ENCODE measurements around the gene PDP2. TPM values are rescaled to one million over a fixed set of nuclear protein-coding genes. Genes with fewer than 3 reads are reported as not detected.
A peak's percentile ranks its signal among the peaks of the same experiment; 100 is the strongest.

The PDP2 gene
- total RNA-seq, 1 donor from 2014 or later, result 2.2 TPM

DNA sequence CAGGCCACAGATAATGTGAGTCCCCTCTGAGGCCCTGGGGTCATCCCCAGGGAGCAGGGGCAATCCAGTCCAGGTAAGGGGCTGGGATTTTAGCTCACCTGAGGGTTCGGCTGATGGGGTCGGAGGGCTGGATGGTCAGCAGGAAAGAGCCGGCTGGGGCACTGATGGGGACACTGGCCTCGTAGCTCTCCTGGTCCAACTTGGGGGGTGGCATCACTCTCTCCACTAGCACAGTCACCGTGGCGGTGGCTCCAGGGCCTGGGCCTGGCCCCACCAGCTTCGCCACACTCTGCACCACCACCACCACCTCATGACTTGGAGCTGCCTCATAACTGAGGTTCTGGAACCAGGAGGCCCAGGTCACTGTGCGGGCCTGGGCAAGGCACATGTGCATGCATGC lies 31.5 kb downstream of the PDP2 start:
- ATAC-seq, result no peak
- intact Hi-C loops (cut with micrococcal nuclease), result no loop called here
- DNase-seq, result no peak

DNA sequence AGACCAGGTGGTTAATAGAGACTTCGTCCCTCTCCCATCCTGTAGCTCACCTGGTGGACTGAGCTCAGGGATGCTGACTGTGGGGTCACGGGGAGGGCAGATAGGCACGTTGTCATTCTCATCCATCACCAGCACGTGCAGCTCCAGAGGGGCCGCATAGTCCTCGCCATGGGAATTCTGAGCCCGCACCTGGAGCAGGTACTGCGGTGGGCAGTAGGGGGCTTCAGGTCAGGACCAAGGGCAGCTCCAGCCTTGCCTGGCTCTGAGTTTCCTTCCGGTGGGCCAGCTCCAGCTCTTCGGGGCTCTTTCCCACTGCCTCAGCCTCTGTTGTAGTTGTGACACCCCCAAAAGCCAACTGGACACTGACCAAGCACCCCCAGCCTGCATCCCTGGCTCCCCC lies 32.8 kb downstream of the PDP2 start:
- DNase-seq (peak; percentile 24), ATAC-seq (no peak)
- intact Hi-C loops (cut with micrococcal nuclease), result no loop called here

DNA sequence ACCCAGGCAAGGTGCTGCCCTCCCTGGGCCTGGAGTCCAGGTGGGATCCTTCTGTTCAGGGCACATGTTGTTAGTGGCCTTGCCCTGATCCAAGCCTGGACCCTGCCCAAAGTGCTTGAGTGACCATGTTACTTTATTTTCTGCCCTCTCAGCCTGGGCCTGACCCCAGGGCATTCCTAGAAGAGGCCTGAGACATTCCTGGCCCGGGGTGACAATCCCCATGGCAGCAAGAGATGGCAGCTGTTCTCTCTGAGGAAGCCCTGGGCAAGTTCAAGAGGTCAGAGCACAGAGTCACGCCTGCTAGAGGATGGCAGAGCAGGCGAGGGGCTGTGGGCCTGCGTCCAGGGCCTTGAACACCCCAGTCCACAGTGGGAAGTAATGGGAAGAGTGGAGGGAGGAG lies 33.4 kb downstream of the PDP2 start:
- ATAC-seq, result no peak
- intact Hi-C loops (cut with micrococcal nuclease), result no loop called here
- DNase-seq, result peak; percentile 11

DNA sequence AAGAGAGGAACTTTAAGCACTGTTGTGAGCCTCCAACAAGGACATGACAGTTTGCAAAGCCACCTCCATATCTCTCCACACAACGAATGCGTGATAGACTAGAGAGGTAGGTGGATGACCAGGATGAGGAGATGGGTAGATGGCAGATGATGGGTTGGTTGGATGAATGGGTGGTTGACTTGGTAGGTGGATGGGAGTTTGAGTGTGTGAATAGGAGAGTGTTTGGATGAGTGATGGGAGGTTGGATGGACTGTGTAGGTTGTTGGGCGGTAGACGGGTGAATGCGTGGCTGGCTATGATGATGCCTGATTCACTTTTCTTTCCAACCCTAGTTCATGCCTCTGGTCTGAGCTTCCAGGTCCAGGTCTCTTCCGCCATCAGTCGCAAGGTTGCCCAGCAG lies 34.2 kb downstream of the PDP2 start:
- intact Hi-C loops (cut with micrococcal nuclease), result no loop called here
- peak; percentile 3 for DNase-seq

DNA sequence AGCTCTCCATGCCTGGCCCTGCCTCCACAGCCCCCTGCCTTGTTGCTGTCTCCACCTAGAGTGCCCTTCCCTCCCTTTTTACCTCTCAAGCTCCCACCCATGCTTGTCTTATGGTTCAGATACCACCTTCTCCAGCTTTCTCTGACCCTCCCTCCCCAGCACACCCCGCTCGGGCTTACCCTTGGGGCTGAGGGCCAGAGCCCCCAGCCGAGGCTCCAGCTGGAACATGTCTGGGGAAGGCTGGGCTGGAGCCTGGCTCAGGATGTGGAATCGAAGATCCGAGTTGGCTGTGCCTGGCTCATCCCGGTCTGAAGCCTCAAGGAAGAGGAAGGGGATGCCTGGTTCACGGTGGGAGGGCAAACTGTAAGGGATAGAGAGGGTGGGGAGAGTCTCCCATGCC lies 34.7 kb downstream of the PDP2 start:
- intact Hi-C loops (cut with micrococcal nuclease), result no loop called here
- DNase-seq (peak; percentile 15), ATAC-seq (no peak)

More for the DNA sequence above, 34.2 kb downstream of the PDP2 start:
- ATAC-seq, result no peak

DNA sequence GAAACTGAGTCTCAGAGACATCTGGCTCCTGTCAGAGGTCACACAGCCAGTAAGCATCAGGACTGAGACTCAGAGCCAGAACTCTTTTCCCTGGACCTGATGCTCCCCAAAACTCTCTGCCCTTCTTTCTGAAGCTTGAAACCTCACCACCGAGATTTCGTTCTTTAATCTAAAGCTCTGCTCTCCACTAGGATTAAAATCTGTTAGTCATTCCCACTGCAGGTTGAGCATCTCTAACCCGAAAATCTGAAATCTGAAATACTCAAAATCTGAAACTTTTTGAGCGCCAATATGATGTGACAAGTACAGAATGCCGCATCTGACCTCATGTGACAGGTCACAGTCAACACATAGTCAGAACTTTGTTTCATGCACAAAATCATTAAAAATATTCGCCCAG lies 36.2 kb downstream of the PDP2 start:
- ATAC-seq (no peak), DNase-seq (no peak)
- intact Hi-C loops (cut with micrococcal nuclease), result no loop called here

DNA sequence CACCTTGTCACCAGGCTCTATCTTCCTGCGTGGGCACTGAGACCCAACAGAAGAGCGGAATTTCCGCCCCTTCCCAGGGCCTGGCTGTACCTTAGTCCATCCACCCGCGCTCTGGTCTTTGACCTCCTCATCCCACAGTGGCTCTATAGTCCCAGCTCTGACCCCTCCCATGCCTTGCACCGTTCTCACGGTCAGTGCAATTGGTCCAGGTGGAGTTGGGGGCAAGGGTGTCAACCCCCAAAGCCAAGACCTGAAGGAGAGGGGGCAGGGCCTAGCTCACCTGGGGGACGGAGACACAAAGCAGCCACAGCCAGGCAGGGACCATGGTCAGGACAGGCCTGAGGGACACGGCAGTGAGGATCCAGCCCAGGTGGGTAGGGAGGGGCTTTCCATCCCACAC lies 37.4 kb downstream of the PDP2 start:
- DNase-seq (no peak), ATAC-seq (no peak)
- intact Hi-C loops (cut with micrococcal nuclease), result no loop called here

DNA sequence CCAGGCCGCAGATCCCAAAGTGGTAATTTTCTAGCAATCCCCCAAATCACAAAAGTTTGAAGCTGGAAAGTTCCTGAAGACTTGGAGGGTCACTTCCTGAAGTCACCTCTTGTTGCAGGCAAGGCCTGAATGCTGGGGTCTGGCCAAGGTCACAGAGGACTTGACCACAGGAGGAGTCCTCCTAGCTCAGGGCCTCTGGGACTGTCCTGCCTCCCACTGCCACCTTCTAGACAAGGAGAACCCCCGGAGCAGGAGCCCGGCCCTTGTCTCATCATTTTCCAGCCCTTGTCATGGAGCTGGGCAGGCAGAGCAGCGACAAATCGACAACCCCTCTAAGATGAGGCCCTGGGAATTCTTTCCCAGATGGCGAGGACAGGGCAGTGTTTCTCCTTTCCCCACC lies 38.0 kb downstream of the PDP2 start:
- ATAC-seq, result no peak
- DNase-seq, result no peak
- intact Hi-C loops (cut with micrococcal nuclease), result no loop called here

DNA sequence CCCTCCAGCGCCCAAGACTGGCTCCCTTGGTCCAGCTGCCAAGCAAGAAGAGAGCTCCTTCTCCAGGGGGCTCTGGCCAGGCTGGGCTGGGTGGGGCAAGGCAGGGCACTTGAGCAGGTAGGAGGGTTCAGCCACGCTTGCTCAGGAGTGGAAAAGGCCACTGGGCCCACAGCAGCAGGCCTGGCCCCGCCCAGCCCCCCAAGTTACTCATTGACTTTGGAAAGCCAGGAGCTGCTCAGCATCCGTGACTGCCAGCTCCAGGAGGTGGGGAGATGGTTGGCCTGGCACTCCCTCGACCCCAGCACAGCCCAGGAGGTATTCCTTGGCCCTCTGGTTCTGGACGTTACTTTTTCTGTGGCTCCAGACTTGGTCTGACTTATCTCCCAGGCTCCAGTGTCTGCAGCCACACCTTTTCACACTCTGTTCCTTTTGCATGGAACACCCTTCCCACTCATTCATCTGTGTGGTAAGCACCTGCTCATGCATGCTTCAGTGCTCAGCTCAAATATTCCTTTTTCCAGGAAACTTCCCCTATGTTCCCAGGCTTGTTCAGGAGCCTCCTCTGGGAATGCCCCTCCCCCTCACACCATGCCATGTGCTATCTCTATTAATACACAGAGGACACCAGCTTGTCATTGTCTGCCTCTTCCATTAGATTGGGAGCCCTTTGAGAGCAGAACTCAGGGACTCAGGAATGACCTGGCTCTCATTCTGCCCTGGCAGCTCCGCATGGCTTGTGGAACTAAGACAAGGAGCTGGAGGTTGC lies 38.7 kb downstream of the PDP2 start, which contains the start of gene CDH16:
CDH16 (minus strand) TSS at position 83 of the 766 bp plus-strand sequence. CDS start 820 bp downstream, outside the sequence.
- peak; percentile 6 for ATAC-seq

DNA sequence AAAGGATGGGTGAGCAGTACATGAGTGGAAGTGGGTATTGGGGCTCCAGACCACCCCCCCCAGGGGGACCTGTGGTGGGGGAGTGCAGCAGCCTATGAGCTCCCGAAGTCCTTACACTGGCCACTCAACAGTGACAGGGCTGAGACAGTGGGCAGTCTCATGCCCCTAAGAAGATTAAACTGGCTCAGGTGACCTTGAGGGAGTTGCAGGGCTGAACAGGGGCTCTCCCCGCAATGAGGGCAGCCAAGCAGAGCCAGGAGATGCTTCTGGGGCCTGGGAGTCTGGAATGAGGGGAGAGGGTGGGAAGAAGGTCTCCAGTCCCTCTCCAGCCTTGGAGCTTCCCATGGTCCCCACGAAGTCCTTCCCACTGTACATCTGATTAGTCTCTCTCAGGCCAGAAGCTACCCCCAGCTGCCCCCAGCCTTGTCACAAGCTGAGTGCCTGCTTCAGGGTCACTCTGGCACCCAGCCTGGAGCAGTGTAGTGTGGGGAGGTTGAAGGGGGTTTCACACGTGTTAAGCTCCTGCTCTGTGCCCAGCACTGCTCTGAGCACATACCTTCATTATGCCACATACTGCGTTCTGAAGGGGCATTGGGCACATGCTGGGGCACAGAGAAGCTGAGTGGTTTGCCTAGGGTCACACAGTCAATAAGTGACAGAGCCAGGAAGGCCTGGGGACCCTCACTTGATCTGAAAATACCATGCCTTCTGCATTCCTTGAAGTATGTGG lies 39.4 kb downstream of the PDP2 start:
- DNase-seq (no peak), ATAC-seq (peak; percentile 1)
- intact Hi-C loops (cut with micrococcal nuclease), result no loop called here

More for the DNA sequence above, 38.7 kb downstream of the PDP2 start, which contains the start of gene CDH16:
- no peak for DNase-seq
- intact Hi-C loops (cut with micrococcal nuclease), result no loop called here

DNA sequence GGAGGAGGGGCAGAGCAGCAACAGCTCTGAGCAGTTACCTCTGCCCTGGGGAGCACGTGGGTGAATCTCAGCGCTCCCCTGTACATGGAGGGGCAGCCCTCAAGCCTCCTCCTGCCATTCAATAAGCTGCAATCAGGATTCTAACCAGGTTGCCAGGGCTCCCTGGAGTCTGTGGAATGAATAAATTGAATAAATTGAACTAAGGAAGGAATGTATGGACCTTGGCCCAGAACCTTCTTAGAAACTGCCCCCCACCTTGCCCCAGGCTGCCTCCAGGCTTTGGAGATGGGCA lies 39.9 kb downstream of the PDP2 start:
- ATAC-seq (no peak), DNase-seq (no peak)
- intact Hi-C loops (cut with micrococcal nuclease), result no loop called here

DNA sequence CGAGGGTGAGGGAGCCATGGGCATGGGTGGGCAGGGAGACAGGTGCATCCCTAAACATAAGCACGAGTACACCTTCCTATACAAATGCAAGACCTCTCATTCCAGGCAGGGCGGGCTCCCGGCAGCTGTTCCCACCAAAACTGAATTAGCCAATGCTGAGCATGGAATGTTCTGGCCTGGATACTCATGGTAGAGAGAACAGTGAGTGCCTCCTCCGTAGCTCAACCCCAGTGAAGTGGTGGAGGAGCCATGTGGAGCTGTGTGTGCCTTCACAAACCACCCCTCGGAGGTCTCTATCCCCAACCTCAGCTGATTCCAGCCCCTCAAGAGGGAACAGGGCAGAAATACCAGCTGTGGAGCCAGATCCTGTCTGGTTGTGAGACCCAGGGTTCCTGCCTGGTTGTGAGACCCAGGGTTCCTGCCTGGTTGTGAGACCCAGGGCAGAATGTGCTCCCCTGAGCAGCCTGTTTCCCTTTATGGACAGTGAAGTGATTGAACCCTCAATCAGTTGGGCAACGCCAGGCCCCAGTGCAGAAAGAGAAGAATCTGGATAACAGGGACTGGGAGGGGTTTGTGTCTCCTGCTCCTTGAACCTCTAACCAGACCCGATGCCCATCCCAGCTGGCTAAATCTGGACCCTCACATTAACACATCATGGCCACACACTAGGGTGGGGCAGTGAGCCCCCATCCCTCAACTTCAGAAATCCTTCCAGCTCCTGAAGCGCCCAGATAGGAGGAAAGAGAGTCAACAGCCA lies 40.8 kb downstream of the PDP2 start:
- ATAC-seq (peak; percentile 28), DNase-seq (no peak)
- intact Hi-C loops (cut with micrococcal nuclease), result no loop called here

DNA sequence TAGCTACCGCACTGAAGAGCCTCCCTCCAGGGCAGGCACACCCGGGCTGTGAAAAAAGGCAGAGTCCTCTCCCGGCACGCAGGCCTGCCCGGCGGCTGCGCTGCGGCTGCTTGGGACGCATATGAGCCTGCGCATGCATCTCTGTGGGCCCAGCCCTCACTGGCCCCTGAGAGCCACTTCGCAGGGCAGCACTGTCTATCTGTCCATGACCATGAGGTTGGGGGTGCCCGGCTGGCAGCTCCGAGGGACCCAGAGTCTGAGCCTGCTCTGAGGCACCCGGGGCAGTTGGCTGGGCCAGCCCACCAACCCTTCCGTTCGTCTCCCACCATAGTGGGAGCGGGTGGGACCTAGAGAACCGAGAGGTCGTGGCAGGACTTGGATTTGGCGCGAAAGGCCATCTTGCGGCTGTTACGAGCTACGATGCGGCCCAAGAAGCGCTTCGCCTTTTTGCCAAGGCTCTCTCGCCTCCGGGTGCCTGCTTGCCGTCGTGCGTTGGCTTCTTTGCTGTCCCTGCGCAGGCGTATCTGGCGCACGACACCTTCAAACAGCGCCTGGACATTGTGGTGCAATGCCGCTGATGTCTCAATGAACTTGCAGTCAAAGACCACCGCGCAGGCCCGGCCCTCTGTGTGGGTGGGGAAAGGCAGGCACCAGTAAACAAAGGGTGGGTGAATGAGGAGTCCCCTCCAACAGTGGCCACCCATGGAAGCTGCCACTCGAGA lies 41.6 kb downstream of the PDP2 start:
- no peak for ATAC-seq
- DNase-seq, result no peak
- intact Hi-C loops (cut with micrococcal nuclease), result no loop called here

DNA sequence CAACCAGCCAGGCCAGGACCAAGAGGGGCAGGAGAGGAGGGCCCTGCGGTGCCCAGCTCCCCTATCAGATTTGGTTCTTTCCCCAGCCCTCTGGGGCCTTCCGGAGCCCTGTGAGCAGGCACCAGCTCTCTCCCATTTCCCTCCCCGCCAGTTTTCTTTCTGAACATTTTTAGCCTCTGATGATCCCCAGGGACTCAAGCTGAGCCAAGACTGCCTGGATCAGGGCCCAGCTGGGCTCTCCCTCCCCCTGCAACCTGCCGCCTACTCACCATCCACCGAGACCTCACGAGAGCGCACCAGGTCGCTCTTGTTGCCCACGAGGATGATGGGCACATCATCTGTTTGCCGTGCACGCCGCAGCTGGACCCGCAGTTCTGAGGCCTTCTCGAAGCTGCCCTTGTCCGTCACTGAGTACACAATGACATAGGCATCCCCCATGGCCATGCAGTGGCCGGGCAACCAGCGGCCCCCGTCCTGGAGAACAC lies 43.0 kb downstream of the PDP2 start:
- intact Hi-C loops (cut with micrococcal nuclease), result no loop called here
- DNase-seq (peak; percentile 80), ATAC-seq (peak; percentile 20)

DNA sequence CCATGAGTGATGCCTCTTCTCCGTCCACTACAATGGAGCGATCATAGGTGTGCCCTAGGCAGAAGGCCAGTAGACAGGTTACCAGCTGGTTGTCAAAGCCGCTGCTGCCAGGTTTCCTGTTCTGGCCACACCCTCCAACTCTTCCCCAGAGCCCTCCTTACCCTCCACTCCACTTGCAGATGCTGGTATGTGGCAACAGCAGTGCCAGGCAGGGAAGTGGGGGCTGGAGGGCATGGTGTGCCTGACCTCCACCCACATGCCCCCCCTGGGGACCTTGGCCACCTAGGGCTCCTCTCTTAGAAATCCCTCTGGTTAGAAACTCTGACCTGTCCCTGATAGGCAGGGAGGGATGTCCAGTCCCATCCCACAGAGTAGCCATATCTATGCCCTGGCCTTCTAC lies 43.6 kb downstream of the PDP2 start:
- intact Hi-C loops (cut with micrococcal nuclease), result no loop called here
- ATAC-seq (peak; percentile 1), DNase-seq (no peak)

DNA sequence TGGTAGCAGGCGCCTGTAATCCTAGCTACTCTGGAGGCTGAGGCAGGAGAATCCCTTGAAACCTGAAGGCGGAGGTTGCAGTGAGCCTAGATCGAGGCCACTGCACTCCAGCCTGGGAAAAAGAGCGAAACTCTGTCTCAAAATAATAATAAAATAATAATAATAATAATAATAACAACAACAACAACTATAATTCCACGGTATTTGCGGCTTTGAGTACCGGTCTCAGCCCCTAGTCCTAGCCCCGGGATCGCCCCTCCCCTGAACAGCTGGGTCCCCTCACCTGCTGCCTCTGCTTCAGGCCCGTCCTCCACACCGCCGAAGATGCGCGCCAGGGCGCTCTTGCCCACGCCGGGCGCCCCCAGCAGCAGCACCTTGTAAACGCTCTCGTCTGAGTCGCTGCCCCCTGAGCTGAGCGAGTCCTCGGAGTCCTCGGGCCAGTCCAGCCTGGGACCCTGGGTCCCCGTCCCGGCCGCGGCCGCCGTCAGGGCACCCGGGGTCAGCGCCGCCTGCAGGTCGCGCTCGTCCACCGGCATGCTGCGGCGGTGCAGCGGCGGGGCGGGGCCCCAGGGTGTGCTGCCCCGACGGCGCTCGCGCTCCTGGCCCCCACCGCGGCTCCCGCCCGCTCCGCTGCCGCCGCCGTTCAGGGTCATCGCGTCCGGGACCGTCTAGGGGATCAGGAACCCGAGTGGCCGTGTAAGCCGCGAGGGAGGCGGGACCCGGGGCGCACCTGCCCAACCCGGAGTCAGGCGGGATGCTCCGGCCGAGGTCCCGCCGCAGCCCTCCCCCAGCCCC lies 44.4 kb downstream of the PDP2 start:
- ATAC-seq, result peak; percentile 19
- DNase-seq, result peak; percentile 78
- intact Hi-C loops (cut with micrococcal nuclease), result no loop called here

DNA sequence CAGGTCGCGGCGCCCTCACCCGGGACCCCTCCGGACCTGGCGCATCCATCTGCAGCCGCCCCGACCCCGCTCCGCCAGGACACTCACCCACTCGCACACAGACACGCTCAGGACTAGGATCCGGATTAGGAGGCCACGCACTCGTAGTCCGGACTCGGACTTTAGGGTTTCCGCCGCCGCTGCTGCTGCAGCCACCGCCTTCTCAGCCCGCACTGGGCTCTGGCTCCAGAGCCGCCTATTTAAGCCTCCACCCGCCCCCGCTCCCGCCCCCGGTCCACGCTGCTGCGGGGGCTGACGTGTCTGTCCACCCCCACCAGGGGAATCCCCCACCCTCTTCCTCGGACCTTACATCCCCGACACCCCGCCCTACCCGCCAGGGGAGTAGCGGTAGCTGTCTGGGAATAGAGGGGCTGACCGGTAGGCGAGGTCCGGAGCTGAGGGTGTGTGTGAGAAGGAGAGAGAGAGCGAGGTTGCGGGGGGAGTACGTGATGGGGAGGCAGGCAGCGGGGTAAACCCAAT lies 45.1 kb downstream of the PDP2 start, which contains the start of gene RRAD:
RRAD (minus strand) TSS at position 214 of the 519 bp plus-strand sequence. CDS start 356 bp downstream, outside the sequence.
- intact Hi-C loops (cut with micrococcal nuclease), result no loop called here
- DNase-seq (peak; percentile 81), ATAC-seq (peak; percentile 52)
